PC-3 (cell line): ENCODE results near the gene CBARP. TPM values are rescaled to one million over a fixed set of nuclear protein-coding genes. Genes with fewer than 3 reads are reported as not detected.

Experiments used
- ATAC-seq: fragments of 200-7000 bp; cut with Tn5 transposase; 2 replicates; pipeline ENCODE4 v1.9.1; 2020; ENCODE audit warnings: mild to moderate bottlenecking, moderate library complexity
- BruUV-seq: library from RNA; stranded (reverse); fragments of 400-500 nt; replicated peaks from 2 replicates; lab custom pipeline; 2021; lab: Mats Ljungman, UMichigan
- CTCF ChIA-PET: fragments of 300-600 bp; sonication (Branson Sonifier 250); formaldehyde crosslinking; loops from one replicate; lab custom pipeline; 2022; ENCODE audit warnings: antibody characterized with exemption; lab: Charles Lee
- POLR2A ChIA-PET: fragments of 300-600 bp; sonication (Branson Sonifier 250); formaldehyde crosslinking; loops from one replicate; lab custom pipeline; 2022; ENCODE audit warnings: antibody characterized with exemption; ENCODE audit not compliant: unreplicated experiment; lab: Charles Lee
- DNase-seq: peaks from one replicate; pipeline ENCODE4 v3.0.0-alpha.2; 2015
- H2AFZ ChIP-seq: fragments of 300-600 bp; sonication (generic); 2 replicates; pipeline ENCODE4 v1.6.0; 2016; ENCODE audit warnings: antibody characterized with exemption, low read length
- H3F3A ChIP-seq: fragments of 300-600 bp; sonication (generic); one replicate; pipeline ENCODE4 v1.6.0; 2017; ENCODE audit warnings: antibody characterized with exemption, low read length, control low read depth, mild to moderate bottlenecking; ENCODE audit not compliant: unreplicated experiment
- H3K27ac ChIP-seq: fragments of 300-600 bp; sonication (generic); 2 replicates; pipeline ENCODE4 v1.5.1; 2016; ENCODE audit warnings: mild to moderate bottlenecking, low read length
- H3K27me3 ChIP-seq: fragments of 300-600 bp; sonication (generic); 2 replicates; pipeline ENCODE4 v1.6.1; 2016; ENCODE audit warnings: low read length, mixed read lengths
- H3K36me3 ChIP-seq: fragments of 300-600 bp; sonication (generic); 2 replicates; pipeline ENCODE4 v1.6.1; 2016; ENCODE audit warnings: low read depth, mixed run types, low read length, mixed read lengths
- H3K4me1 ChIP-seq: fragments of 300-600 bp; sonication (generic); 2 replicates; pipeline ENCODE4 v1.5.1; 2016; ENCODE audit warnings: low read length; ENCODE audit not compliant: insufficient read depth
- H3K4me2 ChIP-seq: fragments of 300-600 bp; sonication (generic); 2 replicates; pipeline ENCODE4 v1.6.0; 2016; ENCODE audit warnings: low read length
- H3K4me3 ChIP-seq: fragments of 300-600 bp; sonication (generic); 2 replicates; pipeline ENCODE4 v1.5.1; 2016; ENCODE audit warnings: mild to moderate bottlenecking, low read length, mixed read lengths
- H3K79me2 ChIP-seq: fragments of 300-600 bp; sonication (generic); 2 replicates; pipeline ENCODE4 v1.6.1; 2017; ENCODE audit warnings: low read length, mixed read lengths
- H3K9ac ChIP-seq: fragments of 300-600 bp; sonication (generic); 2 replicates; pipeline ENCODE4 v1.6.0; 2016; ENCODE audit warnings: mild to moderate bottlenecking, low read length
- H3K9me2 ChIP-seq: fragments of 300-600 bp; sonication (generic); replicated peaks from 2 replicates; pipeline ENCODE4 v1.6.1; 2016; ENCODE audit warnings: mixed run types, low read length, mixed read lengths
- H3K9me3 ChIP-seq: fragments of 300-600 bp; sonication (generic); 2 replicates; pipeline ENCODE4 v1.6.1; 2016; ENCODE audit warnings: low read length, mixed read lengths
- H4K20me1 ChIP-seq: fragments of 300-600 bp; sonication (generic); 2 replicates; pipeline ENCODE4 v1.6.1; 2016; ENCODE audit warnings: low read length, mixed read lengths
- CTCF ChIP-seq: fragments of 300-600 bp; sonication (generic); conservative IDR thresholded peaks from 2 replicates; pipeline ENCODE4 v1.5.1; 2017; ENCODE audit warnings: antibody characterized with exemption, low read depth, mild to moderate bottlenecking, low read length
- EZH2 ChIP-seq: fragments of 300-600 bp; sonication (generic); IDR thresholded peaks from one replicate; pipeline ENCODE4 v1.6.1; 2017; ENCODE audit warnings: antibody characterized with exemption, mild to moderate bottlenecking, low read length; ENCODE audit not compliant: unreplicated experiment
- EZH2phosphoT487 ChIP-seq: fragments of 300-600 bp; sonication (generic); IDR thresholded peaks from 2 replicates; pipeline ENCODE4 v1.6.1; 2018; ENCODE audit warnings: mild to moderate bottlenecking, antibody characterized with exemption, low read length, borderline replicate concordance
- intact Hi-C: fragments of 100-400 bp; cut with micrococcal nuclease; formaldehyde crosslinking; loops from 2 replicates; pipeline ENCODE4 v1.9.0; 2023
- total RNA-seq: library from RNA; depleted of rRNA; stranded (reverse); fragments of >200 nt; gene quantifications from 2 replicates; pipeline ENCODE4 v1.2.3, GENCODE V29; 2014

CBARP gene
- total RNA-seq, 1 experiment from 2014 or later = 3.3 TPM

GRCh38 chr19:1227304-1228054 lies 10.3 kb downstream of the CBARP start:
- no peaks in the 10 kb centered on the region for H3K9me3 ChIP-seq
- no peaks in the 10 kb centered on the region for H3F3A ChIP-seq
- no peaks in the 10 kb centered on the region for H4K20me1 ChIP-seq
- no peaks in the 10 kb centered on the region for H3K79me2 ChIP-seq
- intact Hi-C loops = no loop called here
- POLR2A ChIA-PET = interaction anchor here (0.6 kb wide), 2 partner anchors 47 to 551 kb away, joined by 17 to 19 read pairs; no protein-coding TSS in a partner anchor
- DNase-seq (no peak), ATAC-seq (no peak)
- no peaks in the 10 kb centered on the region for H3K9me2 ChIP-seq
- no peak overlapping the region for H3K27ac ChIP-seq
- no TSS peak for BruUV-seq
- no peak overlapping the region for H3K4me3 ChIP-seq
- no peak overlapping the region for H3K4me2 ChIP-seq
- H3K36me3 ChIP-seq = no peaks in the 10 kb centered on the region
- no peak for TF ChIP-seq EZH2phosphoT487
- TF ChIP-seq EZH2 = no peak
- TF ChIP-seq CTCF = no peak
- no peak overlapping the region for H3K9ac ChIP-seq
- no peak overlapping the region for H2AFZ ChIP-seq
- no peaks in the 10 kb centered on the region for H3K27me3 ChIP-seq
- CTCF ChIA-PET = no interaction called here
- H3K4me1 ChIP-seq = peaks cover 10% of the 10 kb centered on the region

GRCh38 chr19:1226522-1227303 lies 11.1 kb downstream of the CBARP start:
- intact Hi-C loops = no loop called here
- no peak overlapping the region for H3K9ac ChIP-seq

More at GRCh38 chr19:1226522-1227303, 11.1 kb downstream of the CBARP start:
- H3K4me2 ChIP-seq = no peak overlapping the region
- no peak overlapping the region for H3K27ac ChIP-seq
- no peaks in the 10 kb centered on the region for H3F3A ChIP-seq
- ATAC-seq (no peak), DNase-seq (no peak)
- no peaks in the 10 kb centered on the region for H3K9me2 ChIP-seq
- no peak overlapping the region for H3K4me3 ChIP-seq
- no peaks in the 10 kb centered on the region for H3K27me3 ChIP-seq
- H3K36me3 ChIP-seq = no peaks in the 10 kb centered on the region
- peaks cover 2% of the 10 kb centered on the region; the same call in 1 of the 2 replicates for H3K4me1 ChIP-seq
- no peaks in the 10 kb centered on the region for H3K9me3 ChIP-seq
- TF ChIP-seq EZH2phosphoT487 (no peak), EZH2 (no peak), CTCF (no peak)
- POLR2A ChIA-PET = no interaction called here
- no peaks in the 10 kb centered on the region for H3K79me2 ChIP-seq
- CTCF ChIA-PET = no interaction called here
- H4K20me1 ChIP-seq = no peaks in the 10 kb centered on the region
- BruUV-seq = no TSS peak
- no peak overlapping the region for H2AFZ ChIP-seq
